ENCODE results near the gene GAL3ST3.

The GAL3ST3 gene

DNA sequence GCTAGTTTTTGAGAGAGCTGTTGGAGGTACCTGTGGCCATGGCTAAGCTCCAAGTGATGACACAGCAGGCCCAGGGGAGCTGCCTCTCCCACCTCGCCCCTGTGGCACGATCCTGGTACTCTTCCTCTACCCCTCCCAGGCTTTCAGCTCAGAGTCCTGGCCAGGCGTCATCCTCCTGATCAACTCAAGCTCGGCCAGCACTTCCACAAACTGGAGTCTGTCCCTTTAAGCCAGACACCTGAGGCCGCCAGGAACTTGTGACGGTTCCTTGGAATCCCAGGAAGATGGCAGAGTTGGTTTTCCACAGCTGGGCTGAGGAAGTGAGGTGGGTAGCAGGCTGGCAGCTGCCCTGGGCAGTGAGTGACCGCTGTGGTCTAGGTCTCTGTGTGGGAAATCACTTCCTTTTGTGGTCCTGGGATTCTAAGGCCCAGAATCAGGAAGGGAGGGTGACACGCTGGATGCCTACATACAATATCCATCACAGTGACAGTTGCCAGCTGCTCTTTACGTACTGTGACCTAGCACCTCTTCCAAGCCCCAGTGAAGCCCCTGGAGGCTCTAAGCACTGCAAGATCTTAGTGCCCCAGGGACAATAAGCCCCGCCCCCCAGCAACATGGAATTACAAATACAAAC is 40.4 kb downstream of the GAL3ST3 start:
- TF ChIP-seq CTCF (IDR thresholded peaks at IDR 0.05; ENCODE audit: control insufficient read depth, insufficient read depth, low read depth, low read length, missing control alignments), result no peak
- DNase-seq (ENCODE audit: low read depth), result no peak
- H3K4me3 ChIP-seq (ENCODE audit: control insufficient read depth, low read depth, low read length), result no peak overlapping the region

- no peak overlapping the region for H3K4me3 ChIP-seq (ENCODE audit: control insufficient read depth, low read depth, low read length)
- DNase-seq (ENCODE audit: low read depth), result no peak
- no peak for TF ChIP-seq CTCF (IDR thresholded peaks at IDR 0.05; ENCODE audit: control insufficient read depth, insufficient read depth, low read depth, low read length, missing control alignments)
These were observed 40.9 kb downstream of the GAL3ST3 start for GRCh38 chr11:66008095-66008467.

- no peak for TF ChIP-seq CTCF (IDR thresholded peaks at IDR 0.05; ENCODE audit: control insufficient read depth, insufficient read depth, low read depth, low read length, missing control alignments)
- no peak for DNase-seq (ENCODE audit: low read depth)
- H3K4me3 ChIP-seq (ENCODE audit: control insufficient read depth, low read depth, low read length), result no peak overlapping the region
These were observed 41.7 kb downstream of the GAL3ST3 start for GRCh38 chr11:66007201-66007634.

DNA sequence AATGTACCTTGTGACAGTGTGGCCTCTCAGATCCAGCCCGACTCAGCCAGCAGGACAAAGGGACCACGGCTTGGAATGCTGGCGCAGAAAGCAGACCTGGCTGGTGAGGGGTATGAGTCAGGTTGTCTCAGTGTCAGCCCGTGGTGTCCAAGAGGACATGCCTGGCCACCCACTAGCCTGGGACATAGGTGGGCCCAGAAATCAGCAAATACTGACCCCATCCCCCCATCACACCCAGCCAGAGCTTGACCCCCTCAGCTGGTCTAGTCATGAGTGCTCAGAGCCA is 42.1 kb downstream of the GAL3ST3 start:
- no peak for TF ChIP-seq CTCF (IDR thresholded peaks at IDR 0.05; ENCODE audit: control insufficient read depth, insufficient read depth, low read depth, low read length, missing control alignments)
- no peak for DNase-seq (ENCODE audit: low read depth)
- H3K4me3 ChIP-seq (ENCODE audit: control insufficient read depth, low read depth, low read length), result no peak overlapping the region

GRCh38 chr11:66006134-66006890 is 42.6 kb downstream of the GAL3ST3 start:
- H3K4me3 ChIP-seq (ENCODE audit: control insufficient read depth, low read depth, low read length), result no peak overlapping the region
- DNase-seq (ENCODE audit: low read depth), result no peak
- no peak for TF ChIP-seq CTCF (IDR thresholded peaks at IDR 0.05; ENCODE audit: control insufficient read depth, insufficient read depth, low read depth, low read length, missing control alignments)

- no peak for DNase-seq (ENCODE audit: low read depth)
- TF ChIP-seq CTCF (IDR thresholded peaks at IDR 0.05; ENCODE audit: control insufficient read depth, insufficient read depth, low read depth, low read length, missing control alignments), result no peak
- no peak overlapping the region for H3K4me3 ChIP-seq (ENCODE audit: control insufficient read depth, low read depth, low read length)
These were observed 44.8 kb downstream of the GAL3ST3 start for GRCh38 chr11:66004186-66004585.

Measured in AG09309 (cell line).